HepG2 (cell line): ENCODE measurements around the gene CKS1B. TPM values are rescaled to one million over a fixed set of nuclear protein-coding genes. Genes with fewer than 3 reads are reported as not detected.

Source experiments
- FOXM1 ChIP-seq: sonication (generic); formaldehyde crosslinking; IDR thresholded peaks from 2 replicates; pipeline ENCODE4 v1.5.0; 2020; ENCODE audit warnings: missing genetic modification reagents
- MZF1 ChIP-seq: sonication (generic); formaldehyde crosslinking; IDR thresholded peaks from 2 replicates; pipeline ENCODE4 v1.8.1; 2023; ENCODE audit warnings: mild to moderate bottlenecking, missing genetic modification reagents, borderline replicate concordance
- NFYB ChIP-seq: sonication (generic); formaldehyde crosslinking; IDR thresholded peaks from 2 replicates; pipeline ENCODE4 v1.4.0; 2020; ENCODE audit warnings: missing genetic modification reagents
- ZBTB8A ChIP-seq: sonication (generic); formaldehyde crosslinking; IDR thresholded peaks from 2 replicates; pipeline ENCODE4 v1.4.0; 2020; ENCODE audit warnings: mild to moderate bottlenecking, low read depth, missing genetic modification reagents, borderline replicate concordance
- ZNF343 ChIP-seq: sonication (generic); formaldehyde crosslinking; IDR thresholded peaks from 2 replicates; pipeline ENCODE4 v1.4.0; 2020; ENCODE audit warnings: mild to moderate bottlenecking, missing genetic modification reagents
- ZNF569 ChIP-seq: sonication (generic); formaldehyde crosslinking; IDR thresholded peaks from 2 replicates; pipeline ENCODE4 v1.5.0; 2020; ENCODE audit warnings: mild to moderate bottlenecking, missing genetic modification reagents, moderate library complexity, borderline replicate concordance
- ZNF782 ChIP-seq: sonication (generic); formaldehyde crosslinking; IDR thresholded peaks from 2 replicates; pipeline ENCODE4 v1.4.0; 2020; ENCODE audit warnings: missing genetic modification reagents, mild to moderate bottlenecking, borderline replicate concordance
- ZNF788 ChIP-seq: sonication (generic); formaldehyde crosslinking; IDR thresholded peaks from 2 replicates; pipeline ENCODE4 v1.5.0; 2020; ENCODE audit warnings: mild to moderate bottlenecking, missing genetic modification reagents, borderline replicate concordance
- ZNF816 ChIP-seq: sonication (generic); formaldehyde crosslinking; IDR thresholded peaks from 2 replicates; pipeline ENCODE4 v1.8.0; 2022; ENCODE audit warnings: missing genetic modification reagents, mild to moderate bottlenecking, borderline replicate concordance
- ZNF839 ChIP-seq: sonication (generic); formaldehyde crosslinking; IDR thresholded peaks from 2 replicates; pipeline ENCODE4 v1.4.0; 2020; ENCODE audit warnings: missing genetic modification reagents, mild to moderate bottlenecking, borderline replicate concordance
- polyA plus RNA-seq, 8 experiments: library from polyadenylated mRNA; depleted of rRNA in 3 of 8; stranded (reverse) in 7 of 8; unstranded in 1 of 8; fragments of >200 nt; fragmentation: Illumina TruSeq in 4 of 8; extraction: Trizol in 4 of 8; gene quantifications; 2 replicates each; pipeline versions ENCODE4 v1.2.1 to v1.2.3, GENCODE V29; 2011 to 2016; ENCODE audit warnings: low read depth in 4 of 8, missing spikeins in 1 of 8, mixed read lengths in 1 of 8; ENCODE audit not compliant: insufficient read depth in 1 of 8
- total RNA-seq, 5 experiments: library from RNA; depleted of rRNA; stranded (reverse); fragments of >200 nt; fragmentation: Illumina TruSeq; extraction: Trizol; gene quantifications; 2 replicates each; pipeline ENCODE4 v1.2.3, GENCODE V29; 2016; ENCODE audit warnings: low read depth in 1 of 5
- TF ChIP-seq, protein P1 (sequence below): sonication (generic); formaldehyde crosslinking; IDR thresholded peaks from 2 replicates; pipeline ENCODE4 v1.5.1; 2020; ENCODE audit warnings: mild to moderate bottlenecking, missing genetic modification reagents, borderline replicate concordance
- TF ChIP-seq, protein P2 (sequence below): sonication (generic); formaldehyde crosslinking; IDR thresholded peaks from 2 replicates; pipeline ENCODE4 v1.4.0; 2020; ENCODE audit warnings: missing genetic modification reagents

Gene CKS1B
- total and polyA plus RNA-seq, 2 of the 13 experiments (the other 11 are each of a cell fraction or from before 2014, with no cell fraction given) = 217 to 222 TPM

DNA sequence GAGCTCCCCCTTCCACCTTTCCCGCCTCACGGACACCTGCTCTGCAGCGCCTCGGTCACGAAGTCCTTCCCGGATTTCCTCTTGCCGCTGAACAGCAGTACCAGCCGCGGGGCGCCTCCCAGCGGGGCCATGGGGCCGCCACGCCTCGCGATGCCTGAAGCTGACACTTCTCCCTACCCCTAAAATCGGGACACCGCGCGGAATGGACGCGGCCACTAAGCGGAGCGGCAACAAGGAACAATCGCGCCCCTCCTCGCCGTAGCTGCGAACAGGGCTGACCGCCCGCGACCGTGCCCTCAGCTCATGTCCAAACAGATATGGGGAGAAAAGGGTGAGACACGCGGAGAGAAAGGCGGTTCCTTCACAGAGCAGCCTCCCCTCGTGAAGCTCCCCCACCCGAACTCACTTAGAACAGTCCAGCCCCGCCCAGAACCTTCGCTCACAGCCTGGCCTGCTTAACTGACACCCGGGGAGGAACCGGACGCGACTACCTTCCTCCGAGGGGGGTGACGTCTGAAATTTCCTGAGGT, 37.9 kb upstream of the CKS1B start, which contains the start of gene PMVK (continued):
- TF ChIP-seq, protein P1, sequence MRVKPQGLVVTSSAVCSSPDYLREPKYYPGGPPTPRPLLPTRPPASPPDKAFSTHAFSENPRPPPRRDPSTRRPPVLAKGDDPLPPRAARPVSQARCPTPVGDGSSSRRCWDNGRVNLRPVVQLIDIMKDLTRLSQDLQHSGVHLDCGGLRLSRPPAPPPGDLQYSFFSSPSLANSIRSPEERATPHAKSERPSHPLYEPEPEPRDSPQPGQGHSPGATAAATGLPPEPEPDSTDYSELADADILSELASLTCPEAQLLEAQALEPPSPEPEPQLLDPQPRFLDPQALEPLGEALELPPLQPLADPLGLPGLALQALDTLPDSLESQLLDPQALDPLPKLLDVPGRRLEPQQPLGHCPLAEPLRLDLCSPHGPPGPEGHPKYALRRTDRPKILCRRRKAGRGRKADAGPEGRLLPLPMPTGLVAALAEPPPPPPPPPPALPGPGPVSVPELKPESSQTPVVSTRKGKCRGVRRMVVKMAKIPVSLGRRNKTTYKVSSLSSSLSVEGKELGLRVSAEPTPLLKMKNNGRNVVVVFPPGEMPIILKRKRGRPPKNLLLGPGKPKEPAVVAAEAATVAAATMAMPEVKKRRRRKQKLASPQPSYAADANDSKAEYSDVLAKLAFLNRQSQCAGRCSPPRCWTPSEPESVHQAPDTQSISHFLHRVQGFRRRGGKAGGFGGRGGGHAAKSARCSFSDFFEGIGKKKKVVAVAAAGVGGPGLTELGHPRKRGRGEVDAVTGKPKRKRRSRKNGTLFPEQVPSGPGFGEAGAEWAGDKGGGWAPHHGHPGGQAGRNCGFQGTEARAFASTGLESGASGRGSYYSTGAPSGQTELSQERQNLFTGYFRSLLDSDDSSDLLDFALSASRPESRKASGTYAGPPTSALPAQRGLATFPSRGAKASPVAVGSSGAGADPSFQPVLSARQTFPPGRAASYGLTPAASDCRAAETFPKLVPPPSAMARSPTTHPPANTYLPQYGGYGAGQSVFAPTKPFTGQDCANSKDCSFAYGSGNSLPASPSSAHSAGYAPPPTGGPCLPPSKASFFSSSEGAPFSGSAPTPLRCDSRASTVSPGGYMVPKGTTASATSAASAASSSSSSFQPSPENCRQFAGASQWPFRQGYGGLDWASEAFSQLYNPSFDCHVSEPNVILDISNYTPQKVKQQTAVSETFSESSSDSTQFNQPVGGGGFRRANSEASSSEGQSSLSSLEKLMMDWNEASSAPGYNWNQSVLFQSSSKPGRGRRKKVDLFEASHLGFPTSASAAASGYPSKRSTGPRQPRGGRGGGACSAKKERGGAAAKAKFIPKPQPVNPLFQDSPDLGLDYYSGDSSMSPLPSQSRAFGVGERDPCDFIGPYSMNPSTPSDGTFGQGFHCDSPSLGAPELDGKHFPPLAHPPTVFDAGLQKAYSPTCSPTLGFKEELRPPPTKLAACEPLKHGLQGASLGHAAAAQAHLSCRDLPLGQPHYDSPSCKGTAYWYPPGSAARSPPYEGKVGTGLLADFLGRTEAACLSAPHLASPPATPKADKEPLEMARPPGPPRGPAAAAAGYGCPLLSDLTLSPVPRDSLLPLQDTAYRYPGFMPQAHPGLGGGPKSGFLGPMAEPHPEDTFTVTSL (CRISPR knock-in tag) = peak; percentile 84; the same call in 1 of the 2 replicates
- TF ChIP-seq NFYB (CRISPR knock-in tag) = peak; percentile 21; the same call in 1 of the 2 replicates
- TF ChIP-seq ZBTB8A (CRISPR knock-in tag) = peak; percentile 97; the same call in 1 of the 2 replicates
- TF ChIP-seq ZNF788 (CRISPR knock-in tag) = peak; percentile 93
- TF ChIP-seq, protein P2, sequence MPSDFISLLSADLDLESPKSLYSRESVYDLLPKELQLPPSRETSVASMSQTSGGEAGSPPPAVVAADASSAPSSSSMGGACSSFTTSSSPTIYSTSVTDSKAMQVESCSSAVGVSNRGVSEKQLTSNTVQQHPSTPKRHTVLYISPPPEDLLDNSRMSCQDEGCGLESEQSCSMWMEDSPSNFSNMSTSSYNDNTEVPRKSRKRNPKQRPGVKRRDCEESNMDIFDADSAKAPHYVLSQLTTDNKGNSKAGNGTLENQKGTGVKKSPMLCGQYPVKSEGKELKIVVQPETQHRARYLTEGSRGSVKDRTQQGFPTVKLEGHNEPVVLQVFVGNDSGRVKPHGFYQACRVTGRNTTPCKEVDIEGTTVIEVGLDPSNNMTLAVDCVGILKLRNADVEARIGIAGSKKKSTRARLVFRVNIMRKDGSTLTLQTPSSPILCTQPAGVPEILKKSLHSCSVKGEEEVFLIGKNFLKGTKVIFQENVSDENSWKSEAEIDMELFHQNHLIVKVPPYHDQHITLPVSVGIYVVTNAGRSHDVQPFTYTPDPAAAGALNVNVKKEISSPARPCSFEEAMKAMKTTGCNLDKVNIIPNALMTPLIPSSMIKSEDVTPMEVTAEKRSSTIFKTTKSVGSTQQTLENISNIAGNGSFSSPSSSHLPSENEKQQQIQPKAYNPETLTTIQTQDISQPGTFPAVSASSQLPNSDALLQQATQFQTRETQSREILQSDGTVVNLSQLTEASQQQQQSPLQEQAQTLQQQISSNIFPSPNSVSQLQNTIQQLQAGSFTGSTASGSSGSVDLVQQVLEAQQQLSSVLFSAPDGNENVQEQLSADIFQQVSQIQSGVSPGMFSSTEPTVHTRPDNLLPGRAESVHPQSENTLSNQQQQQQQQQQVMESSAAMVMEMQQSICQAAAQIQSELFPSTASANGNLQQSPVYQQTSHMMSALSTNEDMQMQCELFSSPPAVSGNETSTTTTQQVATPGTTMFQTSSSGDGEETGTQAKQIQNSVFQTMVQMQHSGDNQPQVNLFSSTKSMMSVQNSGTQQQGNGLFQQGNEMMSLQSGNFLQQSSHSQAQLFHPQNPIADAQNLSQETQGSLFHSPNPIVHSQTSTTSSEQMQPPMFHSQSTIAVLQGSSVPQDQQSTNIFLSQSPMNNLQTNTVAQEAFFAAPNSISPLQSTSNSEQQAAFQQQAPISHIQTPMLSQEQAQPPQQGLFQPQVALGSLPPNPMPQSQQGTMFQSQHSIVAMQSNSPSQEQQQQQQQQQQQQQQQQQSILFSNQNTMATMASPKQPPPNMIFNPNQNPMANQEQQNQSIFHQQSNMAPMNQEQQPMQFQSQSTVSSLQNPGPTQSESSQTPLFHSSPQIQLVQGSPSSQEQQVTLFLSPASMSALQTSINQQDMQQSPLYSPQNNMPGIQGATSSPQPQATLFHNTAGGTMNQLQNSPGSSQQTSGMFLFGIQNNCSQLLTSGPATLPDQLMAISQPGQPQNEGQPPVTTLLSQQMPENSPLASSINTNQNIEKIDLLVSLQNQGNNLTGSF (CRISPR knock-in tag) = peak; percentile 98
- TF ChIP-seq ZNF569 = peak; percentile 95; the same call in 1 of the 2 replicates
- peak; percentile 100 for TF ChIP-seq ZNF782 (CRISPR knock-in tag)
- no peak for TF ChIP-seq ZNF839 (CRISPR knock-in tag)
- peak; percentile 99 for TF ChIP-seq ZNF343 (CRISPR knock-in tag)
- peak; percentile 97; the same call in 1 of the 2 replicates for TF ChIP-seq ZNF816 (CRISPR knock-in tag)
- TF ChIP-seq FOXM1 (CRISPR knock-in tag) = 0 out of 2 replicates have a peak, but pooled peaks have one; percentile 69
- peak; percentile 90; the same call in 1 of the 2 replicates for TF ChIP-seq MZF1 (CRISPR knock-in tag)
